GM23338 (cell line): ENCODE results near the gene CD4. TPM values are rescaled to one million over a fixed set of nuclear protein-coding genes. Genes with fewer than 3 reads are reported as not detected.

ENCODE experiments used
- ATAC-seq: fragments of 200-7000 bp; cut with Tn5 transposase; 3 replicates; pipeline ENCODE4 v1.9.1; 2020
- DNase-seq: peaks from one replicate; pipeline ENCODE4 v3.0.0-alpha.2; 2015; ENCODE audit warnings: low spot score
- H2AFZ ChIP-seq: fragments of 200-600 bp; sonication (generic); 2 replicates; pipeline ENCODE4 v1.8.0; 2016; ENCODE audit warnings: antibody characterized with exemption, mild to moderate bottlenecking, moderate library complexity
- H3F3A ChIP-seq: fragments of 200-600 bp; sonication (generic); replicated peaks from 2 replicates; pipeline ENCODE4 v1.8.0; 2017; ENCODE audit warnings: antibody characterized with exemption, mixed run types, low read depth
- H3K27ac ChIP-seq: fragments of 200-600 bp; sonication (generic); 2 replicates; pipeline ENCODE4 v1.6.1; 2016; ENCODE audit warnings: low read depth
- H3K27me3 ChIP-seq: fragments of 200-600 bp; sonication (generic); 2 replicates; pipeline ENCODE4 v1.8.0; 2016; ENCODE audit warnings: mild to moderate bottlenecking, mixed run types, moderate library complexity; ENCODE audit not compliant: insufficient read depth
- H3K36me3 ChIP-seq: fragments of 200-600 bp; sonication (generic); 2 replicates; pipeline ENCODE4 v1.8.0; 2016; ENCODE audit warnings: mild to moderate bottlenecking; ENCODE audit not compliant: insufficient read depth
- H3K4me1 ChIP-seq: fragments of 200-600 bp; sonication (generic); 2 replicates; pipeline ENCODE4 v1.8.0; 2016; ENCODE audit warnings: mild to moderate bottlenecking, moderate library complexity; ENCODE audit not compliant: insufficient read depth
- H3K4me2 ChIP-seq: fragments of 200-600 bp; sonication (generic); 2 replicates; pipeline ENCODE4 v1.7.1; 2017; ENCODE audit warnings: mixed run types
- H3K4me3 ChIP-seq: fragments of 200-600 bp; sonication (generic); 2 replicates; pipeline ENCODE4 v1.6.1; 2016; ENCODE audit warnings: mixed run types
- H3K79me2 ChIP-seq: fragments of 200-600 bp; sonication (generic); replicated peaks from 2 replicates; pipeline ENCODE4 v1.8.0; 2017; ENCODE audit warnings: mild to moderate bottlenecking; ENCODE audit not compliant: insufficient read depth
- H3K9me2 ChIP-seq: fragments of 200-600 bp; sonication (generic); 2 replicates; pipeline ENCODE4 v1.8.0; 2017; ENCODE audit not compliant: insufficient read depth
- H4K20me1 ChIP-seq: fragments of 200-600 bp; sonication (generic); replicated peaks from 2 replicates; pipeline ENCODE4 v1.8.0; 2017; ENCODE audit warnings: mild to moderate bottlenecking; ENCODE audit not compliant: insufficient read depth
- H3K27ac Mint-ChIP-seq: 2 replicates; pipeline ENCODE4 v1.8.0; 2020; ENCODE audit warnings: inconsistent platforms, mild to moderate bottlenecking, moderate library complexity, mixed read lengths
- H3K27me3 Mint-ChIP-seq: 3 replicates; pipeline ENCODE4 v1.8.0; 2022; ENCODE audit warnings: low read depth, mild to moderate bottlenecking, moderate library complexity, mixed read lengths, inconsistent platforms; ENCODE audit not compliant: insufficient read depth, poor library complexity
- H3K36me3 Mint-ChIP-seq: 3 replicates; pipeline ENCODE4 v1.8.0; 2021; ENCODE audit warnings: low read depth, mild to moderate bottlenecking, inconsistent platforms, moderate library complexity, mixed read lengths
- H3K4me1 Mint-ChIP-seq: 3 replicates; pipeline ENCODE4 v1.8.0; 2020; ENCODE audit warnings: mild to moderate bottlenecking, inconsistent platforms, mixed read lengths
- H3K4me3 Mint-ChIP-seq: 3 replicates; pipeline ENCODE4 v1.8.0; 2021; ENCODE audit warnings: moderate library complexity, mild to moderate bottlenecking, inconsistent platforms, mixed read lengths
- H3K9me3 Mint-ChIP-seq: 3 replicates; pipeline ENCODE4 v1.8.0; 2020; ENCODE audit warnings: moderate library complexity, mild to moderate bottlenecking, inconsistent platforms, mixed read lengths
- CREB1 ChIP-seq: fragments of 250-450 bp; sonication (Bioruptor Pico); IDR thresholded peaks from 2 replicates; pipeline ENCODE4 v1.5.0; 2020; ENCODE audit warnings: low read depth, mild to moderate bottlenecking, moderate library complexity
- EZH2 ChIP-seq: fragments of 200-600 bp; sonication (generic); IDR thresholded peaks from one replicate; pipeline ENCODE4 v1.8.0; 2017; ENCODE audit warnings: antibody characterized with exemption, mild to moderate bottlenecking, low read depth; ENCODE audit not compliant: unreplicated experiment
- EZH2phosphoT487 ChIP-seq: fragments of 200-600 bp; sonication (generic); IDR thresholded peaks from one replicate; pipeline ENCODE4 v1.8.1; 2018; ENCODE audit warnings: antibody characterized with exemption; ENCODE audit not compliant: unreplicated experiment
- JUNB ChIP-seq: IDR thresholded peaks from one replicate; pipeline ENCODE4 v1.6.1; 2016; ENCODE audit warnings: antibody characterized with exemption; ENCODE audit not compliant: unreplicated experiment
- POLR2AphosphoS5 ChIP-seq: IDR thresholded peaks from 2 replicates; pipeline ENCODE4 v1.6.1; 2016; ENCODE audit warnings: antibody characterized with exemption, low read depth
- REST ChIP-seq: IDR thresholded peaks from one replicate; pipeline ENCODE4 v1.6.1; 2018; ENCODE audit warnings: antibody characterized with exemption; ENCODE audit not compliant: unreplicated experiment
- STAT1 ChIP-seq: IDR thresholded peaks from one replicate; pipeline ENCODE4 v1.6.1; 2016; ENCODE audit warnings: antibody characterized with exemption; ENCODE audit not compliant: unreplicated experiment
- ZNF114 ChIP-seq: fragments of 250-450 bp; sonication (Bioruptor Pico); IDR thresholded peaks from 2 replicates; pipeline ENCODE4 v1.5.0; 2020; ENCODE audit warnings: mild to moderate bottlenecking, moderate library complexity
- ZNF331 ChIP-seq: fragments of 250-450 bp; sonication (Bioruptor Pico); IDR thresholded peaks from 2 replicates; pipeline ENCODE4 v1.5.0; 2020; ENCODE audit warnings: low read depth, mild to moderate bottlenecking, moderate library complexity
- polyA plus RNA-seq: library from polyadenylated mRNA; unstranded; fragments of >200 nt; fragmentation: Nextera tagmentation; extraction: Ambion mirVana; gene quantifications from 2 replicates; pipeline ENCODE4 v1.2.1, GENCODE V29; 2016
- total RNA-seq: library from RNA; depleted of rRNA; stranded (reverse); fragments of >200 nt; shearing (Covaris generic); gene quantifications from 2 replicates; pipeline ENCODE4 v1.2.3, GENCODE V29; 2014
- TF ChIP-seq, protein P1 (sequence below), 2 experiments: fragments of 200-600 bp in 1 of 2; sonication (generic) in 1 of 2; conservative IDR thresholded peaks; 2 replicates each; pipeline versions ENCODE4 v1.5.1 to v1.6.1; 2016 to 2017; ENCODE audit warnings: antibody characterized with exemption in 2 of 2, low read depth in 2 of 2, mild to moderate bottlenecking in 2 of 2, moderate library complexity in 1 of 2
- TF ChIP-seq, protein P2 (sequence below): fragments of 250-450 bp; sonication (Bioruptor Pico); IDR thresholded peaks from 2 replicates; pipeline ENCODE4 v1.5.0; 2020; ENCODE audit warnings: mild to moderate bottlenecking, moderate library complexity

CD4 gene
- total and polyA plus RNA-seq, 2 experiments from 2014 or later: 1.5 to 2.0 TPM

DNA sequence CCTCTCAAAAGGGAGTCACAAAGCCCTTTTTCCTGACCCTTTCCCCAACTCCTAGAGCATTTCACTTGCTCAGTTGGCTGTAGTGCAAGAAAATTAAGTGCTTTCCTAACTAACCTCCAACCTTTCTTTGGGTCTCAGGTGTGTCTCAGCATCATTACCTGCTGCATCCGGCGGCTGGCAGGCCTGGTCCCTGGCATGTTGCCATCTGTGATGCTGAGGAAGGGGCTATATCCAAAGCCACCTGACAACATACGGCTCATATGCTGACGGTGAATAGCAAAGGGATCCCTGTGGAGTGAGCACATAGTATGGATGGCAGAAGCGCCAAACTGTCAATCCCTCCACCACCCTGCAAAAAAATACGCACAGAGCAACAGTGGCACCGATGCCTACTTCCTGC lies 37.6 kb upstream of the CD4 start (continued):
- TF ChIP-seq ZNF331 (no peak), ZNF114 (CRISPR knock-in tag) (no peak), CREB1 (no peak), STAT1 (no peak), EZH2phosphoT487 (no peak), EZH2 (no peak), JUNB (no peak), POLR2AphosphoS5 (no peak)
- TF ChIP-seq, protein P1, sequence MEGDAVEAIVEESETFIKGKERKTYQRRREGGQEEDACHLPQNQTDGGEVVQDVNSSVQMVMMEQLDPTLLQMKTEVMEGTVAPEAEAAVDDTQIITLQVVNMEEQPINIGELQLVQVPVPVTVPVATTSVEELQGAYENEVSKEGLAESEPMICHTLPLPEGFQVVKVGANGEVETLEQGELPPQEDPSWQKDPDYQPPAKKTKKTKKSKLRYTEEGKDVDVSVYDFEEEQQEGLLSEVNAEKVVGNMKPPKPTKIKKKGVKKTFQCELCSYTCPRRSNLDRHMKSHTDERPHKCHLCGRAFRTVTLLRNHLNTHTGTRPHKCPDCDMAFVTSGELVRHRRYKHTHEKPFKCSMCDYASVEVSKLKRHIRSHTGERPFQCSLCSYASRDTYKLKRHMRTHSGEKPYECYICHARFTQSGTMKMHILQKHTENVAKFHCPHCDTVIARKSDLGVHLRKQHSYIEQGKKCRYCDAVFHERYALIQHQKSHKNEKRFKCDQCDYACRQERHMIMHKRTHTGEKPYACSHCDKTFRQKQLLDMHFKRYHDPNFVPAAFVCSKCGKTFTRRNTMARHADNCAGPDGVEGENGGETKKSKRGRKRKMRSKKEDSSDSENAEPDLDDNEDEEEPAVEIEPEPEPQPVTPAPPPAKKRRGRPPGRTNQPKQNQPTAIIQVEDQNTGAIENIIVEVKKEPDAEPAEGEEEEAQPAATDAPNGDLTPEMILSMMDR (conservative IDR thresholded peaks at IDR 0.05; ENCODE audit: low read depth in 2 of 2): no peak

DNA sequence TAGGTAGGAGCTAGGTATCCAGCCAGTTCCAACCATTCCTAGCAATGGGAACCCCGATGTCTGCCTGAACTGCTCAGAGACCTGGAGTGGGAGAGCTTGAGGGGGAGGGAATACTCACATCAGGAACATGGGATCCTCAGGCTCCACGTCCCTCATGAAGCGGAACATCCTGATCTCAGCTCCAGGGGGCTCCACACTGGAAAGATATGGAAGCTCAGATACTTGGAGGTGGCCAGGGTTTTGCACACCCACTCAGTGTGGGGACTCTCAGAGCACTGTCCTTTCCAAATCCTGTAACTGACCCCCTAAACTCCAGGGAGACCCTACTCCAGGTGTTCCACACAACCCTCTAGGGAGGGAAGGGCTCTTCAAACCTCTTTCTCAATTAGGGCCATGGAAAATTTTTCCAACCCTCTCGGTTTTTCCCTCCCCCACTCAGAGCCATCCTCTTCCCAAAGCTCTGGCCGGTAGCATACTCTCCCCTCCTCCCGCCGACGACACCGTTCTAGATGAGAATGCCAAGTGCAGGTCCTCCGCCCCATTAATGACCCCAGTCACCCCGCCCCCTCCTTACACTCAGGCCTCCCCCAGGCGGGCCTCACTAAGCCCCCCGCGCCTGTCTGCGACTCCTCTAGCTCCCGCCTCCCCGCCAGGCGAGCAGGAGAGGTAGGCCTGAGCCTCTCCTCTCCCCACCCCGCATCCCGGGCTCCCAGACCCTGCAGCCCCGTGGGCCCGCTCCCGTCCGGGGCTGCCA lies 37.0 kb upstream of the CD4 start:
- peaks cover 24% of the 10 kb centered on the region for H3K79me2 ChIP-seq
- TF ChIP-seq, protein P2, sequence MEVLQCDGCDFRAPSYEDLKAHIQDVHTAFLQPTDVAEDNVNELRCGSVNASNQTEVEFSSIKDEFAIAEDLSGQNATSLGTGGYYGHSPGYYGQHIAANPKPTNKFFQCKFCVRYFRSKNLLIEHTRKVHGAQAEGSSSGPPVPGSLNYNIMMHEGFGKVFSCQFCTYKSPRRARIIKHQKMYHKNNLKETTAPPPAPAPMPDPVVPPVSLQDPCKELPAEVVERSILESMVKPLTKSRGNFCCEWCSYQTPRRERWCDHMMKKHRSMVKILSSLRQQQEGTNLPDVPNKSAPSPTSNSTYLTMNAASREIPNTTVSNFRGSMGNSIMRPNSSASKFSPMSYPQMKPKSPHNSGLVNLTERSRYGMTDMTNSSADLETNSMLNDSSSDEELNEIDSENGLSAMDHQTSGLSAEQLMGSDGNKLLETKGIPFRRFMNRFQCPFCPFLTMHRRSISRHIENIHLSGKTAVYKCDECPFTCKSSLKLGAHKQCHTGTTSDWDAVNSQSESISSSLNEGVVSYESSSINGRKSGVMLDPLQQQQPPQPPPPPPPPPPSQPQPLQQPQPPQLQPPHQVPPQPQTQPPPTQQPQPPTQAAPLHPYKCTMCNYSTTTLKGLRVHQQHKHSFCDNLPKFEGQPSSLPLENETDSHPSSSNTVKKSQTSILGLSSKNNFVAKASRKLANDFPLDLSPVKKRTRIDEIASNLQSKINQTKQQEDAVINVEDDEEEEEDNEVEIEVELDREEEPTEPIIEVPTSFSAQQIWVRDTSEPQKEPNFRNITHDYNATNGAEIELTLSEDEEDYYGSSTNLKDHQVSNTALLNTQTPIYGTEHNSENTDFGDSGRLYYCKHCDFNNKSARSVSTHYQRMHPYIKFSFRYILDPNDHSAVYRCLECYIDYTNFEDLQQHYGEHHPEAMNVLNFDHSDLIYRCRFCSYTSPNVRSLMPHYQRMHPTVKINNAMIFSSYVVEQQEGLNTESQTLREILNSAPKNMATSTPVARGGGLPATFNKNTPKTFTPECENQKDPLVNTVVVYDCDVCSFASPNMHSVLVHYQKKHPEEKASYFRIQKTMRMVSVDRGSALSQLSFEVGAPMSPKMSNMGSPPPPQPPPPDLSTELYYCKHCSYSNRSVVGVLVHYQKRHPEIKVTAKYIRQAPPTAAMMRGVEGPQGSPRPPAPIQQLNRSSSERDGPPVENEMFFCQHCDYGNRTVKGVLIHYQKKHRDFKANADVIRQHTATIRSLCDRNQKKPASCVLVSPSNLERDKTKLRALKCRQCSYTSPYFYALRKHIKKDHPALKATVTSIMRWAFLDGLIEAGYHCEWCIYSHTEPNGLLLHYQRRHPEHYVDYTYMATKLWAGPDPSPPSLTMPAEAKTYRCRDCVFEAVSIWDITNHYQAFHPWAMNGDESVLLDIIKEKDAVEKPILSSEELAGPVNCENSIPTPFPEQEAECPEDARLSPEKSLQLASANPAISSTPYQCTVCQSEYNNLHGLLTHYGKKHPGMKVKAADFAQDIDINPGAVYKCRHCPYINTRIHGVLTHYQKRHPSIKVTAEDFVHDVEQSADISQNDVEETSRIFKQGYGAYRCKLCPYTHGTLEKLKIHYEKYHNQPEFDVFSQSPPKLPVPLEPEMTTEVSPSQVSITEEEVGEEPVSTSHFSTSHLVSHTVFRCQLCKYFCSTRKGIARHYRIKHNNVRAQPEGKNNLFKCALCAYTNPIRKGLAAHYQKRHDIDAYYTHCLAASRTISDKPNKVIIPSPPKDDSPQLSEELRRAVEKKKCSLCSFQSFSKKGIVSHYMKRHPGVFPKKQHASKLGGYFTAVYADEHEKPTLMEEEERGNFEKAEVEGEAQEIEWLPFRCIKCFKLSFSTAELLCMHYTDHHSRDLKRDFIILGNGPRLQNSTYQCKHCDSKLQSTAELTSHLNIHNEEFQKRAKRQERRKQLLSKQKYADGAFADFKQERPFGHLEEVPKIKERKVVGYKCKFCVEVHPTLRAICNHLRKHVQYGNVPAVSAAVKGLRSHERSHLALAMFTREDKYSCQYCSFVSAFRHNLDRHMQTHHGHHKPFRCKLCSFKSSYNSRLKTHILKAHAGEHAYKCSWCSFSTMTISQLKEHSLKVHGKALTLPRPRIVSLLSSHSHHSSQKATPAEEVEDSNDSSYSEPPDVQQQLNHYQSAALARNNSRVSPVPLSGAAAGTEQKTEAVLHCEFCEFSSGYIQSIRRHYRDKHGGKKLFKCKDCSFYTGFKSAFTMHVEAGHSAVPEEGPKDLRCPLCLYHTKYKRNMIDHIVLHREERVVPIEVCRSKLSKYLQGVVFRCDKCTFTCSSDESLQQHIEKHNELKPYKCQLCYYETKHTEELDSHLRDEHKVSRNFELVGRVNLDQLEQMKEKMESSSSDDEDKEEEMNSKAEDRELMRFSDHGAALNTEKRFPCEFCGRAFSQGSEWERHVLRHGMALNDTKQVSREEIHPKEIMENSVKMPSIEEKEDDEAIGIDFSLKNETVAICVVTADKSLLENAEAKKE (CRISPR knock-in tag): no peak
- TF ChIP-seq, protein P1 (conservative IDR thresholded peaks at IDR 0.05; ENCODE audit: low read depth in 2 of 2): peak; percentile 25 to 40; a peak in 3 of 4 replicates
- no peak for TF ChIP-seq REST

More for the DNA sequence above, 37.0 kb upstream of the CD4 start:
- ATAC-seq: peak; percentile 36
- no peaks in the 10 kb centered on the region for H3K9me2 ChIP-seq
- Mint-ChIP-seq H3K27ac (peak overlapping the region; percentile 93), H3K27me3 (peaks cover 20% of the 10 kb centered on the region), H3K9me3 (no peaks in the 10 kb centered on the region), H3K4me1 (peaks cover 22% of the 10 kb centered on the region), H3K36me3 (peaks cover 48% of the 10 kb centered on the region), H3K4me3 (peak overlapping the region; percentile 91)
- peak overlapping the region; percentile 97 for H3K4me3 ChIP-seq
- H3K27ac ChIP-seq: 0 out of 2 replicates have a peak overlapping the region, but pooled peaks have one; percentile 99
- H3K4me2 ChIP-seq: peak overlapping the region; percentile 98
- peaks cover 9% of the 10 kb centered on the region; the same call in 1 of the 2 replicates for H3F3A ChIP-seq
- DNase-seq: peak; percentile 79
- H3K27me3 ChIP-seq: no peaks in the 10 kb centered on the region
- peaks cover 17% of the 10 kb centered on the region for H3K4me1 ChIP-seq
- peaks cover 15% of the 10 kb centered on the region; the same call in 1 of the 2 replicates for H4K20me1 ChIP-seq
- peaks cover 35% of the 10 kb centered on the region for H3K36me3 ChIP-seq
- H2AFZ ChIP-seq: no peak overlapping the region
